Suprapubic skin (tissue), 4 donors: ENCODE data around the gene PTPRN2.

ENCODE experiments used
- CTCF ChIP-seq, 2 donors: fragments of 200-600 bp in 1 of 2; fragments of 450-650 bp in 1 of 2; sonication (generic) in 1 of 2; IDR thresholded peaks; one replicate each; pipeline ENCODE4 v1.5.1; 2016 to 2019; ENCODE audit warnings: antibody characterized with exemption in 2 of 2, mild to moderate bottlenecking in 1 of 2, moderate library complexity in 1 of 2
- EP300 ChIP-seq: sonication (generic); formaldehyde crosslinking; IDR thresholded peaks from one replicate; pipeline ENCODE4 v1.6.1; 2017; ENCODE audit warnings: antibody characterized with exemption
- POLR2A ChIP-seq, 2 donors: fragments of 450-650 bp; IDR thresholded peaks; one replicate each; pipeline ENCODE4 v1.6.1; 2017; ENCODE audit warnings: antibody characterized with exemption in 2 of 2, mild to moderate bottlenecking in 2 of 2, moderate library complexity in 2 of 2
- POLR2AphosphoS5 ChIP-seq, 3 donors: sonication (generic); formaldehyde crosslinking; IDR thresholded peaks; one replicate each; pipeline ENCODE4 v1.6.1; 2017; ENCODE audit warnings: antibody characterized with exemption in 3 of 3

- TF ChIP-seq CTCF (IDR thresholded peaks at IDR 0.05) (no peak), POLR2A (IDR thresholded peaks at IDR 0.05) (no peak), POLR2AphosphoS5 (IDR thresholded peaks at IDR 0.05) (no peak), EP300 (no peak)
These were observed 1064.7 kb downstream of the PTPRN2 start for GRCh38 chr7:157522954-157523353.
